OCI-LY7 (cell line): ENCODE data around the gene POC1A.

Experiments
- CTCF ChIP-seq: fragments of 200-600 bp; sonication (generic); conservative IDR thresholded peaks from 2 replicates; pipeline ENCODE4 v1.5.1; 2014; ENCODE audit warnings: mild to moderate bottlenecking, antibody characterized with exemption, low read length, moderate library complexity, mixed read lengths
- EZH2phosphoT487 ChIP-seq: fragments of 200-600 bp; sonication (generic); IDR thresholded peaks from 2 replicates; pipeline ENCODE4 v1.6.1; 2018; ENCODE audit warnings: low read depth, borderline replicate concordance, mild to moderate bottlenecking, mixed run types, antibody characterized with exemption, low read length, moderate library complexity, mixed read lengths

- TF ChIP-seq CTCF (no peak), EZH2phosphoT487 (no peak)
Observed at GRCh38 chr3:52185837-52186236, 31.6 kb upstream of the POC1A start.
